Duodenal mucosa (tissue), 2 donors: ENCODE results near the gene CAST.
A peak's percentile ranks its signal among the peaks of the same experiment; 100 is the strongest.

ENCODE experiments used
- H3K27ac ChIP-seq: one replicate; pipeline ENCODE4 v1.7.0; 2013; ENCODE audit warnings: low read depth, low read length
- H3K27me3 ChIP-seq, 2 donors: one replicate each; pipeline ENCODE4 v1.7.0; 2013; ENCODE audit warnings: low read length in 2 of 2, control low read depth in 1 of 2; ENCODE audit not compliant: insufficient read depth in 2 of 2, control insufficient read depth in 1 of 2
- H3K36me3 ChIP-seq, 2 donors: one replicate each; pipeline ENCODE4 v1.7.0; 2013; ENCODE audit warnings: low read length in 2 of 2, control low read depth in 1 of 2; ENCODE audit not compliant: insufficient read depth in 2 of 2, control insufficient read depth in 1 of 2
- H3K4me1 ChIP-seq, 2 donors: one replicate each; pipeline ENCODE4 v1.7.0; 2013; ENCODE audit warnings: low read length in 2 of 2, control low read depth in 1 of 2; ENCODE audit not compliant: insufficient read depth in 2 of 2, control insufficient read depth in 1 of 2
- H3K4me3 ChIP-seq, 2 donors: one replicate each; pipeline ENCODE4 v1.7.0; 2013; ENCODE audit warnings: low read length in 2 of 2, low read depth in 1 of 2
- H3K9ac ChIP-seq, 2 donors: one replicate each; pipeline ENCODE4 v1.7.0; 2013; ENCODE audit warnings: low read length in 2 of 2, low read depth in 1 of 2
- H3K9me3 ChIP-seq, 2 donors: one replicate each; pipeline ENCODE4 v1.7.0; 2013; ENCODE audit warnings: low read length in 2 of 2, control low read depth in 1 of 2; ENCODE audit not compliant: control insufficient read depth in 1 of 2

Gene CAST

GRCh38 chr5:96683810-96684209 is 21.6 kb downstream of the CAST start:
- no peaks in the 10 kb centered on the region for H3K4me1 ChIP-seq
- H3K27ac ChIP-seq = no peak overlapping the region
- H3K4me3 ChIP-seq = no peak overlapping the region

GRCh38 chr5:96687080-96687479 is 24.9 kb downstream of the CAST start:
- no peak overlapping the region for H3K4me3 ChIP-seq
- no peaks in the 10 kb centered on the region for H3K4me1 ChIP-seq
- no peak overlapping the region for H3K9ac ChIP-seq
- H3K36me3 ChIP-seq = peaks cover 6 to 11% of the 10 kb centered on the region in 2 donors
- no peak overlapping the region for H3K27ac ChIP-seq
- no peaks in the 10 kb centered on the region for H3K27me3 ChIP-seq
- H3K9me3 ChIP-seq = no peaks in the 10 kb centered on the region

More at GRCh38 chr5:96683810-96684209, 21.6 kb downstream of the CAST start:
- no peaks in the 10 kb centered on the region for H3K9me3 ChIP-seq
- peaks cover 11 to 13% of the 10 kb centered on the region in 2 donors for H3K36me3 ChIP-seq
- H3K9ac ChIP-seq = no peak overlapping the region
- H3K27me3 ChIP-seq = no peaks in the 10 kb centered on the region

- Histone ChIP-seq H3K27me3 (no peaks in the 10 kb centered on the region), H3K9me3 (no peaks in the 10 kb centered on the region), H3K9ac (peak overlapping the region in 1 of 2 donors; percentile 25), H3K4me1 (no peaks in the 10 kb centered on the region), H3K27ac (no peak overlapping the region), H3K4me3 (no peak overlapping the region), H3K36me3 (peaks cover 8 to 11% of the 10 kb centered on the region in 2 donors)
Measured at GRCh38 chr5:96687812-96688453, 25.8 kb downstream of the CAST start.

GRCh38 chr5:96690861-96691260 is 28.7 kb downstream of the CAST start:
- Histone ChIP-seq H3K9me3 (no peaks in the 10 kb centered on the region), H3K4me1 (no peaks in the 10 kb centered on the region), H3K4me3 (no peak overlapping the region), H3K36me3 (peaks cover 5% of the 10 kb centered on the region in 2 donors), H3K9ac (no peak overlapping the region), H3K27me3 (no peaks in the 10 kb centered on the region), H3K27ac (no peak overlapping the region)

GRCh38 chr5:96691503-96692303 is 29.5 kb downstream of the CAST start:
- H3K9me3 ChIP-seq = no peaks in the 10 kb centered on the region
- H3K27ac ChIP-seq = no peak overlapping the region
- H3K4me1 ChIP-seq = no peaks in the 10 kb centered on the region
- H3K4me3 ChIP-seq = no peak overlapping the region
- peaks cover 6 to 10% of the 10 kb centered on the region in 2 donors for H3K36me3 ChIP-seq
- H3K27me3 ChIP-seq = no peaks in the 10 kb centered on the region
- no peak overlapping the region for H3K9ac ChIP-seq

- H3K27me3 ChIP-seq = no peaks in the 10 kb centered on the region
- H3K9ac ChIP-seq = no peak overlapping the region
- H3K4me3 ChIP-seq = no peak overlapping the region
- H3K27ac ChIP-seq = no peak overlapping the region
- H3K9me3 ChIP-seq = no peaks in the 10 kb centered on the region
- H3K36me3 ChIP-seq = peaks cover 6 to 14% of the 10 kb centered on the region in 2 donors
- no peaks in the 10 kb centered on the region for H3K4me1 ChIP-seq
Measured at GRCh38 chr5:96692441-96692840, 30.3 kb downstream of the CAST start.

- Histone ChIP-seq H3K4me1 (peaks cover 0 to 6% of the 10 kb centered on the region in 2 donors), H3K9ac (no peak overlapping the region), H3K27me3 (no peaks in the 10 kb centered on the region), H3K4me3 (no peak overlapping the region), H3K9me3 (no peaks in the 10 kb centered on the region), H3K36me3 (peaks cover 11 to 26% of the 10 kb centered on the region in 2 donors), H3K27ac (no peak overlapping the region)
Measured at GRCh38 chr5:96699186-96699820, 37.1 kb downstream of the CAST start.

- Histone ChIP-seq H3K4me3 (peak overlapping the region; percentile 88 to 90), H3K27ac (peak overlapping the region; percentile 95), H3K36me3 (peaks cover 8 to 14% of the 10 kb centered on the region in 2 donors), H3K9ac (peak overlapping the region; percentile 79 to 99), H3K4me1 (peaks cover 11 to 12% of the 10 kb centered on the region in 2 donors), H3K27me3 (no peaks in the 10 kb centered on the region), H3K9me3 (no peaks in the 10 kb centered on the region)
Measured at GRCh38 chr5:96702503-96703383, 40.6 kb downstream of the CAST start.

- Histone ChIP-seq H3K27ac (peak overlapping the region; percentile 95), H3K27me3 (no peaks in the 10 kb centered on the region), H3K9ac (peak overlapping the region; percentile 79 to 99), H3K4me1 (peaks cover 11 to 12% of the 10 kb centered on the region in 2 donors), H3K36me3 (peaks cover 8 to 14% of the 10 kb centered on the region in 2 donors), H3K9me3 (no peaks in the 10 kb centered on the region), H3K4me3 (peak overlapping the region; percentile 88 to 90)
Measured at GRCh38 chr5:96703384-96703920, 41.3 kb downstream of the CAST start.
